ENCODE data around the gene CD99. TPM values are rescaled to one million over a fixed set of nuclear protein-coding genes. Genes with fewer than 3 reads are reported as not detected.

Gene CD99
- total RNA-seq, 1 experiment from 2014 or later = 77.9 TPM

GRCh38 chrX:2662586-2662985, 28.5 kb upstream of the CD99 start (continued):
- no peak for TF ChIP-seq PRDM15 (CRISPR knock-in tag; IDR thresholded peaks at IDR 0.05)
- TF ChIP-seq ZSCAN18 (CRISPR knock-in tag; IDR thresholded peaks at IDR 0.05) = no peak
- TF ChIP-seq, protein P1, sequence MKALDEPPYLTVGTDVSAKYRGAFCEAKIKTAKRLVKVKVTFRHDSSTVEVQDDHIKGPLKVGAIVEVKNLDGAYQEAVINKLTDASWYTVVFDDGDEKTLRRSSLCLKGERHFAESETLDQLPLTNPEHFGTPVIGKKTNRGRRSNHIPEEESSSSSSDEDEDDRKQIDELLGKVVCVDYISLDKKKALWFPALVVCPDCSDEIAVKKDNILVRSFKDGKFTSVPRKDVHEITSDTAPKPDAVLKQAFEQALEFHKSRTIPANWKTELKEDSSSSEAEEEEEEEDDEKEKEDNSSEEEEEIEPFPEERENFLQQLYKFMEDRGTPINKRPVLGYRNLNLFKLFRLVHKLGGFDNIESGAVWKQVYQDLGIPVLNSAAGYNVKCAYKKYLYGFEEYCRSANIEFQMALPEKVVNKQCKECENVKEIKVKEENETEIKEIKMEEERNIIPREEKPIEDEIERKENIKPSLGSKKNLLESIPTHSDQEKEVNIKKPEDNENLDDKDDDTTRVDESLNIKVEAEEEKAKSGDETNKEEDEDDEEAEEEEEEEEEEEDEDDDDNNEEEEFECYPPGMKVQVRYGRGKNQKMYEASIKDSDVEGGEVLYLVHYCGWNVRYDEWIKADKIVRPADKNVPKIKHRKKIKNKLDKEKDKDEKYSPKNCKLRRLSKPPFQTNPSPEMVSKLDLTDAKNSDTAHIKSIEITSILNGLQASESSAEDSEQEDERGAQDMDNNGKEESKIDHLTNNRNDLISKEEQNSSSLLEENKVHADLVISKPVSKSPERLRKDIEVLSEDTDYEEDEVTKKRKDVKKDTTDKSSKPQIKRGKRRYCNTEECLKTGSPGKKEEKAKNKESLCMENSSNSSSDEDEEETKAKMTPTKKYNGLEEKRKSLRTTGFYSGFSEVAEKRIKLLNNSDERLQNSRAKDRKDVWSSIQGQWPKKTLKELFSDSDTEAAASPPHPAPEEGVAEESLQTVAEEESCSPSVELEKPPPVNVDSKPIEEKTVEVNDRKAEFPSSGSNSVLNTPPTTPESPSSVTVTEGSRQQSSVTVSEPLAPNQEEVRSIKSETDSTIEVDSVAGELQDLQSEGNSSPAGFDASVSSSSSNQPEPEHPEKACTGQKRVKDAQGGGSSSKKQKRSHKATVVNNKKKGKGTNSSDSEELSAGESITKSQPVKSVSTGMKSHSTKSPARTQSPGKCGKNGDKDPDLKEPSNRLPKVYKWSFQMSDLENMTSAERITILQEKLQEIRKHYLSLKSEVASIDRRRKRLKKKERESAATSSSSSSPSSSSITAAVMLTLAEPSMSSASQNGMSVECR (CRISPR knock-in tag; IDR thresholded peaks at IDR 0.05; ENCODE audit: borderline replicate concordance) = no peak
- TF ChIP-seq ZNF138 (CRISPR knock-in tag; conservative IDR thresholded peaks at IDR 0.05) = no peak
- TF ChIP-seq, protein P2, sequence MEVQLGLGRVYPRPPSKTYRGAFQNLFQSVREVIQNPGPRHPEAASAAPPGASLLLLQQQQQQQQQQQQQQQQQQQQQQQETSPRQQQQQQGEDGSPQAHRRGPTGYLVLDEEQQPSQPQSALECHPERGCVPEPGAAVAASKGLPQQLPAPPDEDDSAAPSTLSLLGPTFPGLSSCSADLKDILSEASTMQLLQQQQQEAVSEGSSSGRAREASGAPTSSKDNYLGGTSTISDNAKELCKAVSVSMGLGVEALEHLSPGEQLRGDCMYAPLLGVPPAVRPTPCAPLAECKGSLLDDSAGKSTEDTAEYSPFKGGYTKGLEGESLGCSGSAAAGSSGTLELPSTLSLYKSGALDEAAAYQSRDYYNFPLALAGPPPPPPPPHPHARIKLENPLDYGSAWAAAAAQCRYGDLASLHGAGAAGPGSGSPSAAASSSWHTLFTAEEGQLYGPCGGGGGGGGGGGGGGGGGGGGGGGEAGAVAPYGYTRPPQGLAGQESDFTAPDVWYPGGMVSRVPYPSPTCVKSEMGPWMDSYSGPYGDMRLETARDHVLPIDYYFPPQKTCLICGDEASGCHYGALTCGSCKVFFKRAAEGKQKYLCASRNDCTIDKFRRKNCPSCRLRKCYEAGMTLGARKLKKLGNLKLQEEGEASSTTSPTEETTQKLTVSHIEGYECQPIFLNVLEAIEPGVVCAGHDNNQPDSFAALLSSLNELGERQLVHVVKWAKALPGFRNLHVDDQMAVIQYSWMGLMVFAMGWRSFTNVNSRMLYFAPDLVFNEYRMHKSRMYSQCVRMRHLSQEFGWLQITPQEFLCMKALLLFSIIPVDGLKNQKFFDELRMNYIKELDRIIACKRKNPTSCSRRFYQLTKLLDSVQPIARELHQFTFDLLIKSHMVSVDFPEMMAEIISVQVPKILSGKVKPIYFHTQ (CRISPR knock-in tag; IDR thresholded peaks at IDR 0.05) = no peak

DNA sequence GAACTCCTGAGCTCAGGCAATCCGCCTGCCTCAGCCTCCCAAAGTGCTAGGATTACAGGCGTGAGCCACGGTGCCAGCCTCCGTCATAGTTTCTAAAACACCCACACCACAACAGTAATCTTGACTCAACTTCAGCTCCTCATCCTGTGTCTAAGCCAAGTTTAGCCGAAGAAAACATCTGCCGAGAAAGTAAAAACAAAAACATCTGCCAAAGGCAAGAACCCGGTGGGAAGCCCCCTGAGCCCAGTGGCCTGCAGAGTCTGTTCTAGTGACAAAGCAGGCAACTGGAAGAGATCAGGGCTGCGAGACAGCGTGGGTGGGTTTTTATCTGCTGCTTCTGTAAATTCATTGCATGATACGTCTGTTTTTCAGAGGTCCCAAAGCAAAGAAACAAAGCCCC, 26.6 kb upstream of the CD99 start:
- DNase-seq (ENCODE audit: low spot score) (no peak), ATAC-seq (no peak)
- POLR2A ChIA-PET = no interaction called here
- H3K27ac Mint-ChIP-seq = no peak overlapping the region; the same call in 1 of the 2 replicates
- no peaks in the 10 kb centered on the region; the same call in 1 of the 2 replicates for H3K36me3 Mint-ChIP-seq
- H3K9me3 Mint-ChIP-seq = no peaks in the 10 kb centered on the region
- no peaks in the 10 kb centered on the region for H3K27me3 Mint-ChIP-seq (ENCODE audit: low read depth)
- no peak overlapping the region for H3K4me3 Mint-ChIP-seq
- H3K4me1 Mint-ChIP-seq = no peaks in the 10 kb centered on the region
- CTCF ChIA-PET = no interaction called here
- TF ChIP-seq RELA (CRISPR knock-in tag; IDR thresholded peaks at IDR 0.05; ENCODE audit: borderline replicate concordance) (no peak), SOX15 (CRISPR knock-in tag; IDR thresholded peaks at IDR 0.05) (no peak), GRHL2 (CRISPR knock-in tag; IDR thresholded peaks at IDR 0.05; ENCODE audit: insufficient replicate concordance, severe bottlenecking) (no peak), ATF3 (CRISPR knock-in tag; conservative IDR thresholded peaks at IDR 0.05) (no peak), IRF2 (CRISPR knock-in tag; IDR thresholded peaks at IDR 0.05; ENCODE audit: borderline replicate concordance, low read depth) (no peak), ZNF317 (CRISPR knock-in tag; IDR thresholded peaks at IDR 0.05; ENCODE audit: borderline replicate concordance, low read depth) (no peak), E2F5 (CRISPR knock-in tag; IDR thresholded peaks at IDR 0.05) (no peak), ZNF121 (CRISPR knock-in tag; IDR thresholded peaks at IDR 0.05) (no peak), ZNF219 (CRISPR knock-in tag; IDR thresholded peaks at IDR 0.05; ENCODE audit: borderline replicate concordance) (no peak), ZNF416 (CRISPR knock-in tag; IDR thresholded peaks at IDR 0.05) (no peak)
- TF ChIP-seq, protein P2 (CRISPR knock-in tag; IDR thresholded peaks at IDR 0.05) = no peak
- TF ChIP-seq, protein P3, sequence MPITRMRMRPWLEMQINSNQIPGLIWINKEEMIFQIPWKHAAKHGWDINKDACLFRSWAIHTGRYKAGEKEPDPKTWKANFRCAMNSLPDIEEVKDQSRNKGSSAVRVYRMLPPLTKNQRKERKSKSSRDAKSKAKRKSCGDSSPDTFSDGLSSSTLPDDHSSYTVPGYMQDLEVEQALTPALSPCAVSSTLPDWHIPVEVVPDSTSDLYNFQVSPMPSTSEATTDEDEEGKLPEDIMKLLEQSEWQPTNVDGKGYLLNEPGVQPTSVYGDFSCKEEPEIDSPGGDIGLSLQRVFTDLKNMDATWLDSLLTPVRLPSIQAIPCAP (CRISPR knock-in tag; IDR thresholded peaks at IDR 0.05) = no peak

All from WTC11 (cell line).